HL-60/S4 treated with phorbol 12-myristate 13-acetate at 8.2 ng/mL for 4 days and 3 days (cell line): ENCODE measurements around the gene CCDC149.

Experiments used
- in situ Hi-C: fragments of 300-500 bp; cut with MboI; formaldehyde crosslinking; loops from 2 replicates; pipeline ENCODE4 v1.15.0; 2022; ENCODE audit warnings: low sequenced_read_pairs

Gene CCDC149

GRCh38 chr4:24780936-24781495 lies 131.8 kb downstream of the CCDC149 start:
- in situ Hi-C loops: no loop called here

- in situ Hi-C loops: no loop called here
Measured at GRCh38 chr4:24778464-24779225, 134.2 kb downstream of the CCDC149 start.

- in situ Hi-C loops: no loop called here
Measured at GRCh38 chr4:24777536-24778463, 135.0 kb downstream of the CCDC149 start.

- in situ Hi-C loops: no loop called here
Measured at GRCh38 chr4:24775750-24776149, 137.1 kb downstream of the CCDC149 start.

GRCh38 chr4:24775032-24775605 lies 137.7 kb downstream of the CCDC149 start:
- in situ Hi-C loops: no loop called here

- in situ Hi-C loops: no loop called here
Measured at GRCh38 chr4:24774452-24774851, 138.4 kb downstream of the CCDC149 start.

GRCh38 chr4:24772952-24773351 lies 139.9 kb downstream of the CCDC149 start:
- in situ Hi-C loops: no loop called here

- in situ Hi-C loops: no loop called here
Measured at GRCh38 chr4:24772061-24772705, 140.7 kb downstream of the CCDC149 start.

- in situ Hi-C loops: no loop called here
Measured at GRCh38 chr4:24771241-24771640, 141.6 kb downstream of the CCDC149 start.

GRCh38 chr4:24770667-24771066 lies 142.2 kb downstream of the CCDC149 start:
- in situ Hi-C loops: no loop called here

GRCh38 chr4:24770032-24770584 lies 142.7 kb downstream of the CCDC149 start:
- in situ Hi-C loops: no loop called here

GRCh38 chr4:24769571-24769970 lies 143.3 kb downstream of the CCDC149 start:
- in situ Hi-C loops: no loop called here

- in situ Hi-C loops: no loop called here
Measured at GRCh38 chr4:24768604-24769003, 144.2 kb downstream of the CCDC149 start.

GRCh38 chr4:24768006-24768405 lies 144.8 kb downstream of the CCDC149 start:
- in situ Hi-C loops: no loop called here

GRCh38 chr4:24765376-24765988 lies 147.4 kb downstream of the CCDC149 start:
- in situ Hi-C loops: no loop called here

- in situ Hi-C loops: no loop called here
Measured at GRCh38 chr4:24764345-24764744, 148.5 kb downstream of the CCDC149 start.

GRCh38 chr4:24763631-24764297 lies 149.1 kb downstream of the CCDC149 start:
- in situ Hi-C loops: no loop called here
